GM20000 (cell line): ENCODE measurements around the gene FASTKD3.

ENCODE experiments used
- DNase-seq: peaks from one replicate; pipeline ENCODE4 v3.0.0; 2012; ENCODE audit warnings: low spot score
- CTCF ChIP-seq: IDR thresholded peaks from 2 replicates; pipeline ENCODE4 v1.5.1; 2012; ENCODE audit warnings: mild to moderate bottlenecking, control low read depth; ENCODE audit errors: extremely low read depth, missing control alignments

Gene FASTKD3

GRCh38 chr5:7855611-7856010 lies 13.2 kb downstream of the FASTKD3 start:
- DNase-seq = no peak
- TF ChIP-seq CTCF = no peak

DNA sequence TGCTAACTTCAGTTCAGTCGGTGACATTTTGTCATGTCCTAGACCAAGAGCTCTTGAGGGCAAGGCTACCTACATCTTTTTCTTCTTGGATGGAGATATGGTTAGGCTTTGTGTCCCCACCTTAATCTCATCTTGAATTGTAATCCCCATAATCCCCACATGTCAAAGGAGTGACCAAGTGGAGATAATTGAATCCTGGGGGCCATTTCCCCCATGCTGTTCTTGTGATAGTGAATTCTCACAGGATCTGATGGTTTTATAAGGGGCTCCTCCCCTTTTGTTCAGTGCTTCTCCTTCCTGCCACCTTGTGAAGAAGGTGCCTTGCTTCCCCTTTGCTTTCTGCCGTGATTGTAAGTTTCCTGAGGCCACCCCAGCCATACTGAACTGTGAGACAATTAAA lies 15.8 kb downstream of the FASTKD3 start:
- no peak for TF ChIP-seq CTCF
- no peak for DNase-seq

DNA sequence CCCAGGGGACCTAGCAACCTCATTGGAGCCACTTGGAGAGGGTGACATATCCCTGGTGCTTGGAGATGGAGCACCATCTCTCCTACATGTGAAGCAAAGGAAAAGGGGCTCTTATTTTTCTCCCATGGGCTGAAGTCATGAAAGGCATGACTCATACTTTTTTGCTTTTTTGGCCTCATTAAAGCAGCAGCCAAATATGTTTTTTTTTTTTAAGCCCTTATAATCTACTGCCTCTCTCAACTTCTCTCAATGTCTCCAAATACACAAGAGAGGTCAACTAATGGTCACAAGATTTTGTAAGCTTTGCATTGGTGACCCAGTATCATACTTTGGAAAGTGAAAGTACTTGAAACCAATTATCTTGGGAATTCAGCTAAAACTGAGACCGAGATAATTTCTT lies 16.3 kb downstream of the FASTKD3 start:
- no peak for DNase-seq
- TF ChIP-seq CTCF = no peak

GRCh38 chr5:7851617-7852289 lies 17.1 kb downstream of the FASTKD3 start:
- DNase-seq = peak; percentile 17
- no peak for TF ChIP-seq CTCF

DNA sequence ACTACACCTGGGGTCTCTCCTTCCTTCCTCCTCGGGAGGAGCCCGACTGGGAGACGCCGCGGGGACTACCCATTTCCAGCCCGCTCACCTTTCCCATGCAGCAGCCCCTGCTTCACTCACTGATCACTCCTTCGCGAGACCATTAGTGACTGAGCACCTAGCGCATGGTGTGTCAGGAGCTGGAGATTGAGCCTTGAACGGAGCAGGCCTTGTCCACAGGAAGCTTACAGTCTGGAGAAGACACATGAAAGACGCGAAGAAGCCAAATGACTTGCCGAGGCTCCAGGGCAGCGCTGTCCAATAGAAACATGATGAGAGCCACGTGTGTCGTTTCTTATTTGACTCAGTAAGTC lies 17.6 kb downstream of the FASTKD3 start:
- peak; percentile 19 for DNase-seq
- no peak for TF ChIP-seq CTCF

- peak; percentile 38 for DNase-seq
- TF ChIP-seq CTCF = no peak
These were observed 18.2 kb downstream of the FASTKD3 start, which contains the start of gene CFAP90 for GRCh38 chr5:7850395-7851239. TSS of gene CFAP90 (minus strand) at chr5:7851133. CDS start at chr5:7851021, 112 bp downstream.

- peak; percentile 37 for DNase-seq
These were observed 19.0 kb downstream of the FASTKD3 start for GRCh38 chr5:7849681-7850394.

More at GRCh38 chr5:7849681-7850394, 19.0 kb downstream of the FASTKD3 start:
- no peak for TF ChIP-seq CTCF
